Right atrium auricular region (tissue), 2 donors: ENCODE measurements around the gene PRR29. TPM values are rescaled to one million over a fixed set of nuclear protein-coding genes. Genes with fewer than 3 reads are reported as not detected.

Experiments used
- DNase-seq: peaks from one replicate; pipeline ENCODE4 v3.0.0-alpha.2; 2019; ENCODE audit warnings: low spot score
- H3K27ac ChIP-seq, 2 donors: fragments of 200-600 bp; sonication (generic); 1 replicate in 1 of 2; 2 replicates in 1 of 2; pipeline ENCODE4 v1.5.1; 2016 to 2019
- H3K27me3 ChIP-seq, 2 donors: fragments of 200-600 bp; sonication (generic); one replicate each; pipeline versions ENCODE4 v1.5.1 to v1.6.0; 2017 to 2019
- H3K36me3 ChIP-seq: fragments of 200-600 bp; sonication (generic); one replicate; pipeline ENCODE4 v1.5.1; 2016
- H3K4me1 ChIP-seq, 2 donors: fragments of 200-600 bp; sonication (generic); one replicate each; pipeline versions ENCODE4 v1.5.1 to v1.6.0; 2017 to 2019
- H3K4me3 ChIP-seq, 2 donors: fragments of 200-600 bp; sonication (generic); 1 replicate in 1 of 2; 2 replicates in 1 of 2; pipeline ENCODE4 v1.5.1; 2017 to 2019; ENCODE audit warnings: mild to moderate bottlenecking in 1 of 2, moderate library complexity in 1 of 2
- H3K9me3 ChIP-seq, 2 donors: fragments of 200-600 bp; sonication (generic); one replicate each; pipeline ENCODE4 v1.5.1; 2019
- total RNA-seq, 2 donors: library from RNA; depleted of rRNA; stranded (reverse); fragments of >200 nt; gene quantifications; one replicate each; pipeline ENCODE4 v1.1.0, GENCODE V29; 2016
- TF ChIP-seq, protein P1 (sequence below), 2 donors: fragments of 200-600 bp; sonication (generic); IDR thresholded peaks; one replicate each; pipeline ENCODE4 v1.5.1; 2019; ENCODE audit warnings: antibody characterized with exemption in 2 of 2

PRR29 gene
- total RNA-seq, 2 donors from 2014 or later, result 0.08 TPM; not detected in 1

DNA sequence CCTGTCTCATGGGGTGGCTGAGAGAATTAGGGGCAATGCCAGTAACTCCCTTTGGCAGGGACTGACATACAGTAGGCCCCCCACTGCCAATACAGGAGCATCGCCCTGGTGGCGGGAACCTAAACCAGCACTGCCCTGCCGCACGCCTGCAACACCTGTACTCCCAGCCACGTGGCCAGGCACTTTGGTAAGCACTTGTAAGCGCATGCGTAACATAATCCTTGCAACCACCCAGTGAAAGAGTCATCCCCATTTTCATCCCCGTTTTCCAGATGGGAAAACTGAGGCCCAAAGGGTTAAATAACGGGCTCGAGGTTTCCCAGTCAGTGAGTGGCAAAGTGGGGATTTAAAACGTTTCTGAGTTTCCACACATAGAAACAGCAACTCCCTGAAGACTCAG is 42.9 kb upstream of the PRR29 start:
- H3K27me3 ChIP-seq, result no peaks in the 10 kb centered on the region
- TF ChIP-seq, protein P1, sequence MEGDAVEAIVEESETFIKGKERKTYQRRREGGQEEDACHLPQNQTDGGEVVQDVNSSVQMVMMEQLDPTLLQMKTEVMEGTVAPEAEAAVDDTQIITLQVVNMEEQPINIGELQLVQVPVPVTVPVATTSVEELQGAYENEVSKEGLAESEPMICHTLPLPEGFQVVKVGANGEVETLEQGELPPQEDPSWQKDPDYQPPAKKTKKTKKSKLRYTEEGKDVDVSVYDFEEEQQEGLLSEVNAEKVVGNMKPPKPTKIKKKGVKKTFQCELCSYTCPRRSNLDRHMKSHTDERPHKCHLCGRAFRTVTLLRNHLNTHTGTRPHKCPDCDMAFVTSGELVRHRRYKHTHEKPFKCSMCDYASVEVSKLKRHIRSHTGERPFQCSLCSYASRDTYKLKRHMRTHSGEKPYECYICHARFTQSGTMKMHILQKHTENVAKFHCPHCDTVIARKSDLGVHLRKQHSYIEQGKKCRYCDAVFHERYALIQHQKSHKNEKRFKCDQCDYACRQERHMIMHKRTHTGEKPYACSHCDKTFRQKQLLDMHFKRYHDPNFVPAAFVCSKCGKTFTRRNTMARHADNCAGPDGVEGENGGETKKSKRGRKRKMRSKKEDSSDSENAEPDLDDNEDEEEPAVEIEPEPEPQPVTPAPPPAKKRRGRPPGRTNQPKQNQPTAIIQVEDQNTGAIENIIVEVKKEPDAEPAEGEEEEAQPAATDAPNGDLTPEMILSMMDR (IDR thresholded peaks at IDR 0.05), result no peak
- H3K4me1 ChIP-seq, result peaks cover 0 to 13% of the 10 kb centered on the region in 2 donors
- no peak overlapping the region for H3K4me3 ChIP-seq
- H3K27ac ChIP-seq, result no peak overlapping the region
- H3K9me3 ChIP-seq, result no peaks in the 10 kb centered on the region
- DNase-seq, result no peak
- no peaks in the 10 kb centered on the region for H3K36me3 ChIP-seq

DNA sequence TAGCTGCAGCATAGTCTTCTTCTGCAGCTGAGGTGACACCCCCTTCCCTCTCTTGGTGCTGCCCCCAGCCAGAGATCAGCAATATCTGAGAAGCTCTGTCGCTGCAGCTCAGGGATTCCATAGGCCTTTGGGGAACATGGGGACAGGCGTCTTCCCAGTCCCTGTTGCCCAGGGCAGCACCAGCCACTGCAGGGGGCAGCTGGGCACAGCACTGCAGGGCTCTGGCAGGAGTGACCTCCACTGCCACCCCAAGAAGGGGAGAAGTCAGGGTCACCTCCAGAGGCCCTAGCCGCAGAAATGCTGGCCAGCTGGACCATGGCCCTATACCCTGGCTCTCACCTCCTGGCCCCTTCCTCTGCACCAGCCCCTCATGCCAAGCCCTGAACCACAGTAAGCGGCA is 42.4 kb upstream of the PRR29 start:
- H3K36me3 ChIP-seq, result no peaks in the 10 kb centered on the region
- no peak overlapping the region for H3K27ac ChIP-seq
- no peaks in the 10 kb centered on the region for H3K27me3 ChIP-seq
- TF ChIP-seq, protein P1 (IDR thresholded peaks at IDR 0.05), result no peak
- H3K4me3 ChIP-seq, result no peak overlapping the region
- H3K9me3 ChIP-seq, result no peaks in the 10 kb centered on the region
- peaks cover 0 to 18% of the 10 kb centered on the region in 2 donors for H3K4me1 ChIP-seq
- no peak for DNase-seq

DNA sequence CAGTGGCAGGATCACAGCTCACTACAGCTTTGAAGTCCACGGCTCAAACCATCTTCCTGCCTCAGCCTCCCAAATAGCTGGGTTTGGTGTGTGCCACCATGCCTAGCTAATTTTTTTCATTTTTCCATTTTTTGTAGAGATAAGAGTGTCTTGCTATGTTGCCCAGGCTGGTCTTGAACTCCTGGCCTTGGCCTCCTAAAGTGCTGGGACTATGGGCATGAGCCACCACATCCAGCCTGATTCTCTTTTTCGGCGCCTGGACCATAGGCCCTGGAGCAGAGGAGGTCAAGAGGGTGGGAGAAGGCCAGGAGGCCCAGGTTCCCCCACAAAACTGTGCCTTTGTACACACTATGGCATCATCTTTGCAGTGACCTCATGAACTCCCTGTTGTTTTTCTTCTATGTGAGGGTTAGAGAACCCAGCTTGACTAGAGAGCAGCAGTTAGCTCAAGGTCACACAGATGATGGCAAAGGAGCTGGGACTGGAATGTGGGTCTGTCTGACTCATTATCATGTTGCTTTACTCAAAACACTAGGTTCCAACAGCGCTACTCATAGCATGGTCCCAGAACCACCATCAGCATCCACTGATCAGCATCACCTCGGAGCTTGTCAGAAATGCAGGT is 41.7 kb upstream of the PRR29 start:
- peaks cover 0 to 24% of the 10 kb centered on the region in 2 donors for H3K4me1 ChIP-seq
- no peak for DNase-seq
- TF ChIP-seq, protein P1 (IDR thresholded peaks at IDR 0.05), result no peak
- H3K27ac ChIP-seq, result no peak overlapping the region
- H3K4me3 ChIP-seq, result no peak overlapping the region
- no peaks in the 10 kb centered on the region for H3K9me3 ChIP-seq
- no peaks in the 10 kb centered on the region for H3K27me3 ChIP-seq
- no peaks in the 10 kb centered on the region for H3K36me3 ChIP-seq

GRCh38 chr17:63960006-63960405 is 38.1 kb upstream of the PRR29 start:
- no peaks in the 10 kb centered on the region for H3K9me3 ChIP-seq
- TF ChIP-seq, protein P1 (IDR thresholded peaks at IDR 0.05), result no peak
- no peaks in the 10 kb centered on the region for H3K36me3 ChIP-seq
- H3K27me3 ChIP-seq, result no peaks in the 10 kb centered on the region
- H3K4me1 ChIP-seq, result peaks cover 0 to 43% of the 10 kb centered on the region in 2 donors
- H3K4me3 ChIP-seq, result no peak overlapping the region
- no peak for DNase-seq
- H3K27ac ChIP-seq, result peak overlapping the region; percentile 2 to 40

DNA sequence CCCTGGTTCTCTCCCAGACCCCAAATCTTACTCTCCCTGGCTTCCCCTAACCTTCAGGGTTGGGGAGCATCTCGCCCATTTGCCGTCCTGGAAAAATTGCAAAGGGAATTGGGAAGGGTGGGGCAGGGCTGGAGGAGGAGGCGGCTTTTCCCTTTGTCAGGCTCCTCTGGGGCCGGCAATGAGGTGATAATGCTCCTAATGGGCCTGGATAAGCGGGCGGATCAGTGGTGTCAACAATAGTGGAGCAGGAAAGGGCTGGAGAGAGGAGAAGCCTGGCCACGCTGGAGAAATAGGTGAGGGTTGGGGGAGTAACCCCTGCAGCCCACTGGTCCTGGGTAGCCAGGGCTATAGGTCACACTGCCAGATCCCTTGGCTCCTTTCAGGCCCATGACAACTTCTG is 37.7 kb upstream of the PRR29 start:
- peak overlapping the region; percentile 2 to 40 for H3K27ac ChIP-seq
- no peaks in the 10 kb centered on the region for H3K9me3 ChIP-seq
- no peak for DNase-seq
- no peak overlapping the region for H3K4me3 ChIP-seq
- H3K27me3 ChIP-seq, result no peaks in the 10 kb centered on the region
- peaks cover 0 to 43% of the 10 kb centered on the region in 2 donors for H3K4me1 ChIP-seq
- TF ChIP-seq, protein P1 (IDR thresholded peaks at IDR 0.05), result no peak
- H3K36me3 ChIP-seq, result no peaks in the 10 kb centered on the region
